Mammary epithelial cell (primary cell): ENCODE data around the gene HOXC6.

Experiments
- EZH2 ChIP-seq: IDR thresholded peaks from 2 replicates; pipeline ENCODE4 v1.6.1; 2012; ENCODE audit warnings: low read length, inconsistent platforms, borderline replicate concordance
- TF ChIP-seq, protein P1 (sequence below), 2 donors: IDR thresholded peaks in 1 of 2; conservative IDR thresholded peaks in 1 of 2; 2 replicates each; pipeline ENCODE4 v1.5.1; 2011 to 2012; ENCODE audit warnings: inconsistent platforms in 2 of 2, low read length in 2 of 2, mild to moderate bottlenecking in 2 of 2, control low read depth in 1 of 2, low read depth in 1 of 2; ENCODE audit not compliant: insufficient read depth in 1 of 2; ENCODE audit errors: extremely low read depth in 1 of 2

DNA sequence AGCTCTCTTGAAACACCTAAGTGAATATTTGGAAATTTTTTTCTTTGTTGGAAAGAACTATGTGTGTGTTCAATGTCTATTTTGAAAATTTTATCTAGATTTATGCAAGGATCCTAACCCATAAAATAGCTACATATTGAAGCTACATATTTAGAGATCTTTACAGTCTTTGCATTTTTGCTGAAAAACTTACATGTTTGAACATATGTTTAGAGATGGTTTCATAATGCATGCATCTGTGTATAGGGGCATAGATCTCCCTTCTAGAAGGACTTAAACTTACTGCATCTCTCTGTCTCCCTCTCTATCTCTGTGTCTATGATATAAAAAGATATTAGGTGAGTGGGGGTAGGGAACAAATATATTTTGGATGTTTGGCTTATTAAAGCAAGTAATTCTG, 17.2 kb downstream of the HOXC6 start:
- TF ChIP-seq EZH2, result no peak
- TF ChIP-seq, protein P1, sequence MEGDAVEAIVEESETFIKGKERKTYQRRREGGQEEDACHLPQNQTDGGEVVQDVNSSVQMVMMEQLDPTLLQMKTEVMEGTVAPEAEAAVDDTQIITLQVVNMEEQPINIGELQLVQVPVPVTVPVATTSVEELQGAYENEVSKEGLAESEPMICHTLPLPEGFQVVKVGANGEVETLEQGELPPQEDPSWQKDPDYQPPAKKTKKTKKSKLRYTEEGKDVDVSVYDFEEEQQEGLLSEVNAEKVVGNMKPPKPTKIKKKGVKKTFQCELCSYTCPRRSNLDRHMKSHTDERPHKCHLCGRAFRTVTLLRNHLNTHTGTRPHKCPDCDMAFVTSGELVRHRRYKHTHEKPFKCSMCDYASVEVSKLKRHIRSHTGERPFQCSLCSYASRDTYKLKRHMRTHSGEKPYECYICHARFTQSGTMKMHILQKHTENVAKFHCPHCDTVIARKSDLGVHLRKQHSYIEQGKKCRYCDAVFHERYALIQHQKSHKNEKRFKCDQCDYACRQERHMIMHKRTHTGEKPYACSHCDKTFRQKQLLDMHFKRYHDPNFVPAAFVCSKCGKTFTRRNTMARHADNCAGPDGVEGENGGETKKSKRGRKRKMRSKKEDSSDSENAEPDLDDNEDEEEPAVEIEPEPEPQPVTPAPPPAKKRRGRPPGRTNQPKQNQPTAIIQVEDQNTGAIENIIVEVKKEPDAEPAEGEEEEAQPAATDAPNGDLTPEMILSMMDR (conservative IDR thresholded peaks at IDR 0.05 in 1 of 2, IDR thresholded peaks at IDR 0.05 in 1 of 2; ENCODE audit: extremely low read depth in 1 of 2, insufficient read depth in 1 of 2, low read depth in 1 of 2, low read length in 2 of 2), result no peak
